Renal cortical epithelial cell (primary cell): ENCODE measurements around the gene ATRNL1. TPM values are rescaled to one million over a fixed set of nuclear protein-coding genes. Genes with fewer than 3 reads are reported as not detected.

ENCODE experiments used
- DNase-seq: peaks from one replicate; pipeline ENCODE4 v3.0.0-alpha.2; 2011; ENCODE audit warnings: low read depth
- total RNA-seq: library from RNA; depleted of rRNA; stranded (reverse); fragments of >200 nt; gene quantifications from 2 replicates; pipeline ENCODE4 v1.2.3, GENCODE V29; 2014

The ATRNL1 gene, protein sequence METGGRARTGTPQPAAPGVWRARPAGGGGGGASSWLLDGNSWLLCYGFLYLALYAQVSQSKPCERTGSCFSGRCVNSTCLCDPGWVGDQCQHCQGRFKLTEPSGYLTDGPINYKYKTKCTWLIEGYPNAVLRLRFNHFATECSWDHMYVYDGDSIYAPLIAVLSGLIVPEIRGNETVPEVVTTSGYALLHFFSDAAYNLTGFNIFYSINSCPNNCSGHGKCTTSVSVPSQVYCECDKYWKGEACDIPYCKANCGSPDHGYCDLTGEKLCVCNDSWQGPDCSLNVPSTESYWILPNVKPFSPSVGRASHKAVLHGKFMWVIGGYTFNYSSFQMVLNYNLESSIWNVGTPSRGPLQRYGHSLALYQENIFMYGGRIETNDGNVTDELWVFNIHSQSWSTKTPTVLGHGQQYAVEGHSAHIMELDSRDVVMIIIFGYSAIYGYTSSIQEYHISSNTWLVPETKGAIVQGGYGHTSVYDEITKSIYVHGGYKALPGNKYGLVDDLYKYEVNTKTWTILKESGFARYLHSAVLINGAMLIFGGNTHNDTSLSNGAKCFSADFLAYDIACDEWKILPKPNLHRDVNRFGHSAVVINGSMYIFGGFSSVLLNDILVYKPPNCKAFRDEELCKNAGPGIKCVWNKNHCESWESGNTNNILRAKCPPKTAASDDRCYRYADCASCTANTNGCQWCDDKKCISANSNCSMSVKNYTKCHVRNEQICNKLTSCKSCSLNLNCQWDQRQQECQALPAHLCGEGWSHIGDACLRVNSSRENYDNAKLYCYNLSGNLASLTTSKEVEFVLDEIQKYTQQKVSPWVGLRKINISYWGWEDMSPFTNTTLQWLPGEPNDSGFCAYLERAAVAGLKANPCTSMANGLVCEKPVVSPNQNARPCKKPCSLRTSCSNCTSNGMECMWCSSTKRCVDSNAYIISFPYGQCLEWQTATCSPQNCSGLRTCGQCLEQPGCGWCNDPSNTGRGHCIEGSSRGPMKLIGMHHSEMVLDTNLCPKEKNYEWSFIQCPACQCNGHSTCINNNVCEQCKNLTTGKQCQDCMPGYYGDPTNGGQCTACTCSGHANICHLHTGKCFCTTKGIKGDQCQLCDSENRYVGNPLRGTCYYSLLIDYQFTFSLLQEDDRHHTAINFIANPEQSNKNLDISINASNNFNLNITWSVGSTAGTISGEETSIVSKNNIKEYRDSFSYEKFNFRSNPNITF (N-terminal part only)
- 5.0 and 12.3 TPM in 2 replicates for total RNA-seq

DNA sequence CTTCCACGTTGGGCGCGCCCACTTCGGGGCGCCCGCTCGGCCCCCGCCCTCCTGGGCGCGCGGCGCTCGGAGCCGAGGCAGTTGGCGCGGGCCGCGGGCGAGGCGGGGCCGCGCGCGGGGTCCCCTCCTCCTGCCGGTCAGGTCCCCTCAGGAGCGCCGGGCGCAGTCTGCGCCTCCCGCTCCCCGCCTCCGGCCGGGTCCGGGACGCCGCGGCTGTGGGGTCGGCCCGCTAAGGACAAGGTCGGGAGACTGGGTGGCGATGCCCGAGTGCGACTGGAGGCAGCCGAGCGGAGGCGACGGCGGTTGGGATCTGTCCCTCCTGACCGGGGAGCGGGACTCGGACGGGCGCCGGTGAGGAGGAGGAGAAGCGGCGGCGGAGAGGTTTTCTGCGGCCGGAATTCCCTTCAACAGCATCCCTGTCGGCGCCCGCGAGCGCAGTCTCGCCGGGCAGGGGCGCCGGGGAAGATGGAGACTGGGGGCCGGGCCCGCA lies at the start of gene ATRNL1:
Gene ATRNL1 (plus strand): TSS at position 80 of the 490 bp plus-strand sequence. CDS start 386 bp downstream, at position 466.
- DNase-seq = no peak

DNA sequence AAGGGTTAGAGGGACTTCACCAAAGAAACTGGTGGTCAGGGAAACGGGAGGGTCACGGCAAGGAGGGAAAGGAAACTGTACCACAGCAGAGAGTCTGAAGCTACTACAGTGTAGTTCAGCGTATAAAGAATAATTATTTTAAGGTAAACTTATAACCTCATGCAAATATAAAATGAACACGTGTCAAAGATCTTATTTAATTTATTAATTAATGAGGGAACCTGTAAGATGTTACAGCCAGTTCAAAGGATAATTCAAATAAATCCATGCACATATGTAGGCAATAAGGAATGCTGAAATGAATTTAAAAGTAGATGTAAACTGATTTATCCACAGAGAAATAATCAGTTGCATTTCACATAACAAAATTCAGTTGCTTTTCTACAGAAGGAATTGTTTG lies 49.4 kb upstream of the ATRNL1 start:
- no peak for DNase-seq

- no peak for DNase-seq
These were observed 48.3 kb upstream of the ATRNL1 start for GRCh38 chr10:115044891-115045290.

DNA sequence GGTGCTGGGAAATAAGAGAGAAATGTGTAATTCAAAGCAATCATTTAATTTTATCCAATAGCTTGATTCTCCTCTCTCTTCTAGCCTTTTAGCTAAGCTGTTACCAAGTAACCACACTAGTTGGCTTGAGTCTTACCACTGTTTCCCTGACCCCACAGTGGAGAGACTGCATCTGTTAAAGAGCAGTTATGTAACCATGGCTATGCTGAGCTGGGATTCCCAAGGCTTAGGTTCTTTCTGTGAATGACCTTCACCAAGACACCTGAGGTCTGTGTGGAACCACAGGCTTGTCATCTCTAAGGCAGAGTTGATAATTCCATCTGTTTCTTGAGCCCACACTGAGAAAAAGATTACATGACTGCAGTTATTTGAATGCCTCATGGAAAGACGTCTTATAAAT lies 47.7 kb upstream of the ATRNL1 start:
- DNase-seq = peak; percentile 39

GRCh38 chr10:115046686-115047236 lies 46.4 kb upstream of the ATRNL1 start:
- DNase-seq = no peak

GRCh38 chr10:115047705-115048104 lies 45.5 kb upstream of the ATRNL1 start:
- peak; percentile 66 for DNase-seq

- DNase-seq = no peak
These were observed 43.8 kb upstream of the ATRNL1 start for GRCh38 chr10:115049318-115049717.

DNA sequence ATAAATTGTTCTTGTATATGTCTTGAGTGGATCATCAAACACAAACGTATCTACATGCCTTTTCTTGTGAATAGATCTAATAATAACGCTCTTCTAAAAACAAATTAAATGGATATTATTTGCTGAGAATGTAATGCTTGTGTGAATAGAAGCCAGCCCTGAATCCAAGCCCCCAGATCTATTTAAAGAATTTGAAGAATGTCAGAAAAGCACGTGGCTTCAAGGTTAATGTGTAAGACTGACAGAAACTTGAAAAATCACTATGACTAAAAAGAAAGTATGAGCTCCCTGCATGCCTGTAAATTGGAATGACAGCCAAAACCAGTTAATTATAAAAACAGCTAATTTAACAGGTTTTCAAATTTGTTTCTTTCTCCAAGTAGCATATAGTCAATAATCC lies 43.2 kb upstream of the ATRNL1 start:
- peak; percentile 80 for DNase-seq

DNA sequence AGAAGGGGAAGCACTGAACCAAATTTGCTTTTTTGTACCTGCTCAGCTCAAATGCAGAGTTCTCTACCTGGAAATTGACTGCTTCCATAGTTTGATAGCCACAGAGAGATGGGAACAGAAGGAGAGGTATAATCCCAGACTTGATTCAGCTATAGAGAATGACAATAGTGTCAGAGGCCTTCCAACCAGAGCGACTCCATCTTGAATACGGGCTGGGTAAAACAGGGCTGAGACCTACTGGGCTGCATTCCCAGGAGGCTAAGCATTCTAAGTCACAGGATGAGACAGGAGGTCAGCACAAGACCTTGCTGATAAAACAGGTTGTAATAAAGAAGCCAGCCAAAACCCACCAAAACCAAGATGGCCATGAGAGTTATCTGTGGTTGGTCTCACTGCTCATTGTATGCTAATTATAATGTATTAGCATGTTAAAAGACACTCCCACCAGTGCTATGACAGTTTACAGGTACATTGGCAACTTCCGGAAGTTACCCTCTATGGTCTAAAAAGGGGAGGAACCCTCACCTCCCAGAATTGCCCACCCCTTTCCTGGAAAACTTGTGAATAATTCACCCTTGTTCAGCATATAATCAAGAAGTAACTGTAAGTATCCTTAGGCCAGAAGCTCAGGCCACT lies 42.7 kb upstream of the ATRNL1 start:
- DNase-seq = peak; percentile 12

GRCh38 chr10:115051216-115051615 lies 41.9 kb upstream of the ATRNL1 start:
- no peak for DNase-seq

DNA sequence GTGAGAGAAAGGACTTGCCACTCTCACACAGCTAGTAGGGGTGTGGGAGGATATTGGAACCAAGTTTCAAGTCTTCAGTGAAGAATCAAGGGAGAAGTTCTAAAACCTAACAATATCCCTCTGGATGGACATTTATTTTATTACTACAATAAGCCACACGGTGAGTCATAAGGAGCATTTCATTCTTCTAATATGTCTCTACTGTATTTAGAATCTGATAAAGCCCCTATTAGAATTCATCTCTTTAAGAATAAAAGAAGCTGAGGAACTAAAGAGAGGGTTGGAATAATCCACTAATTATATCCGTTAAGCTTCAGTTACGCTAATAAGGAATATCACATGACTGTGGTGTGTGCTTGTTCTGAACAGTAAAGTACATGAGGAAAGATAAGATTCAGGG lies 40.9 kb upstream of the ATRNL1 start:
- no peak for DNase-seq

GRCh38 chr10:115052728-115053127 lies 40.4 kb upstream of the ATRNL1 start:
- no peak for DNase-seq

DNA sequence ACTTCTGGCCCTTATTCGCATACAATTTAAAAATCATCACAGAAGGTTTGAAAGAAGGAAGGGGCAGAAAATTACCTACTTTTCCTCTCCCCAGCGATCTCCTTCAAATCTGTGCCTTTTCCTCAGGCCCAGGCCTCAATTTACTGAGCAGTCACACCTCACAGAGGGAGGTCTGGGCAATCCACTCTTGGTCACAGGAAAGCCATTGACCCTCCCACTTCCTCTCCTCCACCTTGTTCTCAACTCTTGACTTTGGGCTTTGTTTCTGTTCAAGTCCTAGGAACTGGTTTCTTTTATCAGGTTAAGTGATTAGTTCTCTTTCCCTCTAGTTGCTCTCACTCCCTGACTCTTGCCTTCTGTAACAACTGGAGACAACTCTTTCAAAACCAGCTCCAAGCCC lies 37.0 kb upstream of the ATRNL1 start:
- no peak for DNase-seq

DNA sequence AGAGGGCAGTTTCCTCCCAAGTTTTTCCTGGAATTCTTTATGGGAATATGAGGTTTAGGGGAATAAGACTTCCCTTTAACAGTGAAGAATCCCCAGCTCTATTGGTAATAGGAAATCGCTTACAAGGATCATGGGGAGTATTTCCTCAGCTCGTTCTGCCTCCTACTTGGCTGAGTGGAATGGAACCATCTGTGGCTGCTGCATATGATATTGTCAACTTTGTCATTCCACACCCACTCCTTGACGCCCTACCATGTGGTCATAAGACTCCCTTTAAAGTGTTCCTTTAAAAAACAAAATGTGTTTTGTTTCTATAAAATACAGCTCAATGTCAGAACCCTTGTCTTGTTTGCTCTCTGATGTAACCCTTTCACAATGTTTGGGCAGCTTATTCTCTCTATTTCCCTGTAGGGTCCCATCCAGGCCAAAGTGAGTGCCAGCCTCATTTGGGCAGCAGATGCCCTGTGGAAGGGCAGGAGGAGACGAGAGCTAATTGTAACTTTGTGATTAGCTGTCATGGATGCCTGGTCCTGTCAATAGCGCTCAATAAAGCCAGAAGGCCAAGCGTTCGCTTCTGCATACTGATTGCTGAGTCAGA lies 33.8 kb upstream of the ATRNL1 start:
- DNase-seq = no peak

DNA sequence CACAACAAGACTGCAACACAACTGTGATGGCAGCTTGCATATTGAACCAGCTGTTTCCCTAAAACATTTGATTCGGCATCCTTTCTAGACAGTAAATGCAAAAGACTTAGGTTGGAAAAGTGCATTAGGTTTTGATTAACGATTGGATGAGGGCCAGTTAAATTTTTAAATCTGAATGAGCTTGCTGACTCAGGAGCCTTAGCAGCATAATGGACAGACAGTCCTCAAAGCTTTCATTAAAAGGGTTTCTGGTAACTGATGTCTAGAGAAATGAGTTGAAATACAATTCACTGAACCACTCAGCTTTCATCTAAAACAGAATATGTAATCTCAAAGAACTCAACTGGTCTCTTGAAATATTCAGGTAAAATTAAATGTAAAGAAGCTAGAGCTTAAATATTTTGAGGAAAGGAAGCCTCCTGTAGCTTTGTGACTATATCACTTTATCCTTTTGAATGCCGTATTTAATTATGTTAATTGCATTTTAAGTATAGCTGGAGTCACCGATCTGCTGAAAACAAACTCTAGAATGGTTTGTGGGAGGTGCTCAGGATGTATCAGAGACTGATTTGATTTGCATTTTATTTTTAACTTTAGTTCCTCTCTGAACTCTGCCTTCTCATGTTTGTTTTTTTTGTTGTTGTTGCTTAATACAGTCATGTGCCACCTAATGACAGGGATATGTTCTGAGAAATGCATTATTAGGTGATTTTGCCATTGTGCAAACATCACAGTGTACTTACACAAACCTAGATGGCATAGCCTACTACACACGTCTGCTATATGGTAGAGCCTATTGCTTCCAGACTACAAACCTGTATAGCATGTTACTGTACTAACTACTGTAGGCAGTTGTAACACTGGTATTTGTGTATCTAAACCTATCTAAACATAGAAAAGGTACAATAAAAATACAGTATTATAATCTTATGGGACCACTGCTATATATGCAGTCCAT lies 29.2 kb upstream of the ATRNL1 start:
- peak; percentile 18 for DNase-seq

DNA sequence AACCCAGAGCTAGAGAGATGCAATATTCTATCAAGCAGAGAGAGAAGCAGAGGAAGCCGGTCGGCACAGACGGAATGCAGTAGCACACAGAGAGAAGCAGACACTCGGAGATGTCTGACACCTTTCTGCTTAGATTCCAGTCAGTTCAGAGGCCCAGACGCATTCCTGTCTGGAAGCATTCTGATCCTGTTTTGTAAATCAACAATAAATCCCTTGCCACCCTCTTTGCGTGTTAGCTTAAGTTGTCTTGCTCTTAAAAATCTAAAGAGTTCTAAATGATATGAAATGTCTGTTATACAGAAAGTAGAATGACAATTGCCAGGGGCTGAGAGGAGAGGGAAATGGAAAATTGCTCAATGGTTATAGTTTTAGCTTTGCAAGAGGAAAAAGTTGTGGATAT lies 27.4 kb upstream of the ATRNL1 start:
- no peak for DNase-seq

DNA sequence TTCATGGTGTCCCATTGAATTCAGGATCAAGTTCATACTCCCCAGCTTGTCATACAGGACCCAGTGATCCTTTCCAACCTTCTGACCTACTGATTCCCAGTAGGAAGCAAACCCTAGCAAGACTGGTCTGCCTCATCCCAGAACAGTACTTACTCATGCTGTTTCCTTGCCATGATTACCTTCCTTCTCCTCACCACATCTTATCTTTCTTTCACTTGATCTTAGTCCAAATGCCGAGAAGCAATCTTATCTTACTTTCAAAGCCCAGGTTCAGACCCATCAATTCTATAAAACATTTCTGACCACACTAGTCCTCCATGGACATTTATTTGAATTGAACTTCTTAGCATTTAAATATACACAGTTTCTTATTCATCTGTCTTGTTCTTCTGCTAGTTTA lies 26.6 kb upstream of the ATRNL1 start:
- no peak for DNase-seq

DNA sequence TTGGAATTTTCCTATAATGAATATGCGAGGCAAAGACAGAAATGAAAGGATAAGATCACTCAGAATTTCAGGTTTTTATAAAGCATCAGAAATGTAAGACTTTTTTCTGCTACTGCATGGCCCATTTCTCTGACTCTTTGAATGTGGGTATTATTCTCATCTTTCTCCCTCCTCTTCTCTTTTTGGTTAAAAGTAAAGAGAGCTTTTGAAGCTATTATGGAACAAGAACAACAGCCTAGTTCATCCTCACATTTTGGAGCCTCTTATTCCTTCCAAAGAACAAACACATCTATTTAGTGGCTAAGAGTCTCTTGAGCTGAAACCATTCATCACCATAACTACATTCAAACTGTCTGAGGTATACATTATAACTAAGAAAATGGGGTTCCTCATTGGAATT lies 19.4 kb upstream of the ATRNL1 start:
- DNase-seq = no peak

GRCh38 chr10:115082506-115082905 lies 10.7 kb upstream of the ATRNL1 start:
- no peak for DNase-seq
